ENCODE data around the gene PXDN.

DNA sequence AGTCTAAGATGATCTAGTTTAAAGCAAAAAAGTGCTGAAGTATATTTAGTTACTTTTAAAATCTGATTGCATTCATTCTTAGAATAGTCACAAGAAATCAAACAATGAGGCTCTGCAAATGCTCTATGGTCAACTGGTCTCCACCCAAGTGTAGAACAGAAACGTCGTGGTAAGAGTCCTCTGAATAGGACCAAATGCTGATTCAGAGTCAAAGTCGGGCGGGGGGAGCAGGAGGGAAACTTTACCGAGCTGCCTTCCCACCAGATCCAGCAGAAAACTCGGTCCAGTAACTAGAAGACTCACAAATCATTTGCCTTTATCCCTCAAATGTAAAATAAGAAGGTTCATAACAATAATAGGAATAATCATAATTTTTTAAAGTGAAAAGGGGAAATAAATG lies 46.2 kb upstream of the PXDN start:
- TF ChIP-seq, protein P1, sequence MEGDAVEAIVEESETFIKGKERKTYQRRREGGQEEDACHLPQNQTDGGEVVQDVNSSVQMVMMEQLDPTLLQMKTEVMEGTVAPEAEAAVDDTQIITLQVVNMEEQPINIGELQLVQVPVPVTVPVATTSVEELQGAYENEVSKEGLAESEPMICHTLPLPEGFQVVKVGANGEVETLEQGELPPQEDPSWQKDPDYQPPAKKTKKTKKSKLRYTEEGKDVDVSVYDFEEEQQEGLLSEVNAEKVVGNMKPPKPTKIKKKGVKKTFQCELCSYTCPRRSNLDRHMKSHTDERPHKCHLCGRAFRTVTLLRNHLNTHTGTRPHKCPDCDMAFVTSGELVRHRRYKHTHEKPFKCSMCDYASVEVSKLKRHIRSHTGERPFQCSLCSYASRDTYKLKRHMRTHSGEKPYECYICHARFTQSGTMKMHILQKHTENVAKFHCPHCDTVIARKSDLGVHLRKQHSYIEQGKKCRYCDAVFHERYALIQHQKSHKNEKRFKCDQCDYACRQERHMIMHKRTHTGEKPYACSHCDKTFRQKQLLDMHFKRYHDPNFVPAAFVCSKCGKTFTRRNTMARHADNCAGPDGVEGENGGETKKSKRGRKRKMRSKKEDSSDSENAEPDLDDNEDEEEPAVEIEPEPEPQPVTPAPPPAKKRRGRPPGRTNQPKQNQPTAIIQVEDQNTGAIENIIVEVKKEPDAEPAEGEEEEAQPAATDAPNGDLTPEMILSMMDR (conservative IDR thresholded peaks at IDR 0.05; ENCODE audit: low read depth, low read length): no peak
- TF ChIP-seq EZH2 (IDR thresholded peaks at IDR 0.05; ENCODE audit: low read length, unreplicated experiment) (no peak), EZH2phosphoT487 (IDR thresholded peaks at IDR 0.05; ENCODE audit: borderline replicate concordance, low read length) (no peak)

Measured in PC-3 (cell line).